NCI-H2029 (cell line): ENCODE results near the gene SOX10.

ENCODE experiments used
- DNase-seq: peaks from one replicate; lab custom pipeline; 2025; lab: John Stamatoyannopoulos, UW

SOX10 gene

DNA sequence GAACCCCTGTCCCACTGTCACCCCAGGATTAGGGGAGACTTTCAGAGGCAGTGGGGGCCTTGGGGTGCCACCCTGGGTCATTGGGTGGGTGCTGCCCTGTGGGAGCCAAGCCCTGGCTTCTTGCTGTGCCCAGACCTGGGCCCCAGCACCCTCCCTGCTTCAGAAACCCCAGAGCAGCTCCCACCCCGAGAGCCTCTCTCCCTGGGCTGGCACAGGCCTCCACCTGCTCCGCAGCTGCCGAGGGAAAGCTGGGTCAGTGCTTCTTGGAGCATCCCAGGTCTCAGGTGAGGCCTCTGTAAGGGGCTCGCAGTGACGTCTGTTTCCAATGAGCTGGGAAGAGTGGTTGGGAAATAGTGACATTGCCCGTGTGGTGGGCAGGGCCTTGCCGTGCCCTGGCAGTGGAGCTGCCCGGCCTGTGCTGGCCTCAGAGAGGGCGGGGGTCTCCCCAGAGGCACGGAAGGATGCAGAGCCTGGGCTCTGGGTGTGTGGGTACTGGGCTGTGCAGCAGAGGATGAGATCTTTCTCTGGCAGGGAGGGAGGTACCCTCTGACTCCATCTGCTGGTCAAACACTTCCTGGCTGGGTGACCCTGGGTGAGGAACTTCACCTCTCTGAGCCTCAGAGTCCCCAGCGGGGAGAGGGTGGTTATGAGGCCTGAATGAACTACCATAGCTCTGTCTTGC is 53.9 kb downstream of the SOX10 start:
- DNase-seq: no peak

DNA sequence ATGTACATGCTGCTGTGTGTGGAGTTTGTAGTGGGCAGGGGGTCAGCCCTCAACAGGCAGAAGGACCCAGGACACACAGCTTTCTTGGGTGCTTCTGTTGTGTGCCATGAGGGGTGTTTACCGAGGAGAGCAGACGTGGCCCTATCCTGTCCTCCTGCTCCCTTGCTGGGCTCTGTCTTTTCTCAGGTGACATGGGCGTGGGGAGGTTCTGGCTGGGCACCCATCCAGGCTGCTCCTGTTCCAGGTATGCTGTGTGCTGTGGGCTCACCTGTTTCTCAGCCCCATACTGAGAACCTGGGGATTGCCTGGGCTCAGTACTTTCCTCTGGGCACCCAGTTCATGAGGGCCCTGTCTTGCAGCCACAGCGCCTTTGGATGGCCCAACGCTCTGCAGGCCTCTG is 55.0 kb downstream of the SOX10 start:
- DNase-seq: no peak

DNA sequence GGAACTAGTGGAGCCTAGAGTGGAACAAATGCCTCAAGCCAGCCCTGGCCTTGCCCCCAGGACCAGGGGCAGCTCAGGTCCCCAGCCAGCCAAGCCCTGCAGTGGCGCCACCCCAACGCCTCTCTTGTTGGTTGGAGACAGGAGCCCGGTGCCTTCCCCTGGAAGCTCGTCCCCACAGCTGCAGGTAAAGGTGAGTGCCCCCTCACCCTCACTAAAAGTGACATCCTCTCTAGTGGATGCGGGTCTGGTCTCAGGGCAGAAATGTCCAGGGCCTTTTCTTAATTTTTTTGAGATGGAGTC is 56.8 kb downstream of the SOX10 start:
- DNase-seq: no peak

DNA sequence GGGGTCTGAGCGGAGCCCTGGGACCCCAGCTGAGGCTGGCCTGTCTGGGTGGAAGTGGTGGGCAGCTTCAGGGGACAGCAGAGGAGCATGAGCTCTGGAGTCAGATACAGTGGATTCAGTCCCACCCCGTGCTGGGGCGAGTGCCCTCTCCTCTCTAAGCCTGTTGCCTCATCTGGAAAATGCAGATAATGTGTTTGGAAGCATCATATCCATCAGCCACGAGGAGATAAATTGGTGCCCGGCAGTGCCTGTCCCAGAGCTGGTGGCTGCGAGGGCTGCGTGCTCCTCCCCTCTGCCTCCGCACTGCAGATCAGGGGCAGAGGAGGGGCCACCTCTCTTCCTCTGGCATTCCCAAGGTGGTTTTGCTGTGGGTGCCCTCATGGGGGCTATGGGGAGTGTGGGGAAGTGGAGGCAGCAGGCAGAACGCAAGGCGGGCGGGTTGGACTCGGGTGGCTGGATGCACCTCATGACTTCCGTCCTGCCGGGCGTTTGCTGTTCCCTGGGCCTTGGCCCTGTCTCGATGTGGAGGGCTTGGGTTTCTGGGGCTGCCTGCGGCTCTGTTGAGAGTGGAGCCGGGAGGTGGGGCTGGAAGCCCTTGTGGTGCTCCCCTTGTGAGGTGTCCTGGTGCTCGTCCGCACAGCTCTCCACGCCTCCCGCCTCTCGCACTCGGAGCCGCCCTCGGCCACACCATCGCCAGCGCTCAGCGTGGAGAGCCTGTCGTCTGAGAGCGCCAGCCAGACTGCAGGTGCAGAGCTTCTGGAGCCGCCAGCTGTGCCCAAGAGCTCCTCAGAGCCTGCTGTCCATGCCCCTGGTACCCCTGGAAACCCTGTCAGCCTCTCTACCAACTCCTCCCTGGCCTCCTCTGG is 57.4 kb downstream of the SOX10 start:
- DNase-seq: no peak

DNA sequence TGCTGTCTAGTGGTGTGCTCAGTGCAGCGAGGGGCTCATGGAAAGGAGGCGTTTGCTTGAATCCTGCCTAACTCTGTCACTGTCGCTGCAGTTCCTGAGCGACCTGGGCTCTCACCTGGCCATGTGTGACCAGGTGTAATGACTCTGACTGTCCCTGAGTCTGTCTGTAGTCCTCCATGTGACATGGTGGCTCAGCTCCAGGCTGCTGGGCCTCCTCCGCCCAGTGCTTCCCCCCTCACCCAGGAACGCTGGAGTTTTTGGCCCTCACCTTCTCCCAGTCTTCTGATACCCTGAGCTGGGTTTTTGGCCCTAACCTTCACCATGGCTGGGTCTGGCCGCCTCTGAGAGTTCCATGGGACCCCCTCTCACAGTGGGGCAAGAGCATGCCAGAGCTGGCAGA is 58.0 kb downstream of the SOX10 start:
- no peak for DNase-seq

DNA sequence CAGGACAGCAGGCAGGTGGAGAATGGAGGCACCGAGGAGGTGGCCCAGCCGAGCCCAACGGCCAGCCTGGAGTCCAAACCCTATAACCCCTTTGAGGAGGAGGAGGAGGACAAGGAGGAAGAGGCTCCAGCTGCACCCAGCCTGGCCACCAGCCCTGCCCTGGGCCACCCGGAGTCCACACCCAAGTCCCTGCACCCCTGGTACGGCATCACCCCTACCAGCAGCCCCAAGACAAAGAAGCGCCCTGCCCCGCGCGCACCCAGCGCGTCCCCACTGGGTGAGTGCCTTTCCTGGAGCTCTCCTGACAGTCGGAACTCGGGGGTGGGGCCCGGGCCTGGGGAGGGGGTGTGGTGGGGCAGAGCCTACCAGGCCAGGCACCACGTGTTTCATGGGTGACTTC is 58.6 kb downstream of the SOX10 start:
- no peak for DNase-seq

DNA sequence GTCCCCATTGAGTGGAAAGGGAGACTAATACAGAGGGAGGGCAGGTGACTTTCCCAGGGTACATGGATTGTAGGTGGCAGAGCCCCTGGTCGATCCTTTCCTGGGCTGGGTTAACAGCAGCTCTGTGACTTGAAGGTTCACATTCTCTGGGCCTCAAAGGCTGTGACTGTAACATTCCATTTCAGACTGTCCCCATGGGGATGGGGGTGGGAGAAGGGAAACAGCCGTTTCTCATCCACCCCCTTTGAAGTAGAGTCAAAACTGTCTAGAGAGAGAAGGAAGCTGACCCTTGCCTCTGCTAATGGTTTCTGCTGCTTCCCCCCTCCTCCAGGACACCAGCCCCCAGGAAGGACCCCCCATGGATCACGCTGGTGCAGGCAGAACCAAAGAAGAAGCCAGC is 59.0 kb downstream of the SOX10 start:
- no peak for DNase-seq

DNA sequence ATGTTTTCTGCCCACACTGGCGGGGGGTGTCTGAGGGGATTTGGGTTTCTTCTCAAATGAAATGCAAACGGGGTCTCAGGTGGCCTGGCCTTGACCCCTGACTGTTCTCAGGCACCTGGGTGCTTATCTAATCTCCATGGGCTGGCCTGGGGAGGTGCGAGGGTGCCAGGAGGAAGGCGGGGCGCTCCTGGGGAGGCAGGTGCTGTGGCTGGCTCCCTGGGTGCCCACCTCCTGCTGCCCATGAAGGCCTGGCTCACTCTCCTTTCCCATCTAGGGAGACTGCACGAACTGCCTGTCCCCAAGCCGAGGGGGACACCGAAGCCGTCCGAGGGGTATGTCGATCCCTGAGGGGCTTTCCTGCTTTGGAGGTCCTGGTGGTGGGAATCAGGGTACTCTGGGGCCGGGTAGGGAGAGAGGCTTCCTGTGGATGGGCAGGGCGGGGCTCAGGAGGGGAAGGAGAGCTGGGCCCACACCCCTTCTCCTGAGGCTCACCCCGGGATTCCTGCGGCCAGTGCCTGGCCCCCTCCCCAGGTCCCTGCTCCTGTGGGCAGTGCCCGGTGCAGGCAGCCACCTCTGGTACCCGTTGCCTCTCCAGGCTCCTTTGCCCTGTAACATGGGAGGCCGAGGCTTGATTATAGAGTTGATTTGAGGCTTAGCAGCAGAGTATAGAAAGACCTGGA is 59.8 kb downstream of the SOX10 start:
- DNase-seq: no peak

DNA sequence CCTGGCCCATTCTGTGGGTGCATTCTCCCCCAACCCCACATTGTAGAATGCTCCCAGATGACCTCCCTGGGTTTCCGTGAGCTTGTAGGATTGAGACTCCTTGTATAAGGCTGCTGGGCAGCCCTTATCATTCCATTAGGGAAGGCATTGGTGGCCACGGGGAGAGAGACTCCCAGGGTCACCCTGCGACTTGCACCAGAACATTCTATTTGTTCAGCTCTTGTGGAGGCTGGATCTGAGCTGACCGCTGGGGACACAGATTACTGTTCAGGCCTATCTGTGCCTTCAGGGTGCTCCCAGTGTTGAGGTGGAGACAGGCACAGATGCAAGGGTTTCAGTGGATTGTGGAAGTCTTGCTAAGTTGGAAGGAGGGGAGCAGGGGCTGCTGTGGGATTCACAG is 60.4 kb downstream of the SOX10 start:
- DNase-seq: no peak
